HuH-7 (cell line): ENCODE data around the gene TMEM91.
"Not testable (repeated sequence)": the region's sequence is repeated elsewhere in the genome, so short reads cannot be mapped to it uniquely, and the experiment has no call there.

Source experiments
- DNase-seq: peaks from one replicate; pipeline ENCODE4 v3.0.0; 2011; ENCODE audit warnings: low spot score

TMEM91 gene

GRCh38 chr19:41381536-41381935 lies 5.2 kb downstream of the TMEM91 start:
- not testable (repeated sequence) for DNase-seq

- DNase-seq: no peak
Measured at GRCh38 chr19:41384351-41384750, 8.0 kb downstream of the TMEM91 start.

DNA sequence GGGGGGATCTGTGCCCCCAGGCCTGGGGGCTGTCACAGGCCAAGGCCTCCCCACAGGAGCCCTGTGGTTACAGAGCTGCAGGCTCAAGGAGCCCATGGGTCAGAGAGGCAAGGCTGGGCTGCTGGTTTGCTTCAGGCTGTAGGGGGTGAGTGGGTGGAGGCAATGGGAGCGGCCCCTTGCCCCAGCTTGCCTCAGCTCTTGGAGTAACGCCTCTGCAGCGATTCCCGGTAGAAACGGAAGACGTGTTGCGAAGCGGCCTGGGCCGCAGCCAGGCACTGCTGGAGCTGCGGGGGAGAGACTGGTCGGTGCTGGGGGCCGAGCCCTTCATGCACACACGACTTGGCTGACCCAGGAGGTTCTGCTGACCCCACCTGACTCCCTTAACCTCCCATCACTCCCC lies 10.1 kb downstream of the TMEM91 start:
- no peak for DNase-seq

GRCh38 chr19:41391618-41392017 lies 15.3 kb downstream of the TMEM91 start:
- DNase-seq: no peak

DNA sequence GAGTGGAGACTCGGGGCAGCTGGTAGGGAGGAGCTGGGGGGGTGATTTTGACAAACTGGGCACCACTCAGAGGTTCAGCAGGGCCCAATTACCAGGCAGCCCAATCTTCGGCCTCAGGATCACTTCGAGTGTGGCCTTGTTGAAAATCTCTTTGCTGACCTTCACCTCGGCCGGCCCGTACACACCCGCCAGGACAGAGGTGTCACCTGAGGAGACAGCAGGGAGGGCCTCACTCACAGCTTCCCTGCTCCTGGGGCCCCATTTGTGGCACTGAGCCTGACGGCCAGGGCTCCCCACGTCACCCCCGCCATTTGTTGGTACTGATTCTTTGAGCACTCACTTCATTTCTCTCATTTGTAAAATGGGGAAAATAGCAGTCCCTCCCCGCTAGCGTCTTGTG lies 16.4 kb downstream of the TMEM91 start:
- DNase-seq: no peak

GRCh38 chr19:41395355-41395754 lies 19.0 kb downstream of the TMEM91 start:
- no peak for DNase-seq

GRCh38 chr19:41397086-41398049 lies 21.0 kb downstream of the TMEM91 start, which contains the start of the genes BCKDHA and EXOSC5:
Gene BCKDHA, plus strand, starts transcription at chr19:41397818. Its CDS starts 10 bp downstream, at chr19:41397828.
Gene EXOSC5, minus strand, starts transcription at chr19:41397359. Its CDS starts 31 bp downstream, at chr19:41397328.
- peak; percentile 99 for DNase-seq

- DNase-seq: no peak
Measured at GRCh38 chr19:41398050-41398418, 21.7 kb downstream of the TMEM91 start.

- no peak for DNase-seq
Measured at GRCh38 chr19:41398598-41398997, 22.3 kb downstream of the TMEM91 start.

DNA sequence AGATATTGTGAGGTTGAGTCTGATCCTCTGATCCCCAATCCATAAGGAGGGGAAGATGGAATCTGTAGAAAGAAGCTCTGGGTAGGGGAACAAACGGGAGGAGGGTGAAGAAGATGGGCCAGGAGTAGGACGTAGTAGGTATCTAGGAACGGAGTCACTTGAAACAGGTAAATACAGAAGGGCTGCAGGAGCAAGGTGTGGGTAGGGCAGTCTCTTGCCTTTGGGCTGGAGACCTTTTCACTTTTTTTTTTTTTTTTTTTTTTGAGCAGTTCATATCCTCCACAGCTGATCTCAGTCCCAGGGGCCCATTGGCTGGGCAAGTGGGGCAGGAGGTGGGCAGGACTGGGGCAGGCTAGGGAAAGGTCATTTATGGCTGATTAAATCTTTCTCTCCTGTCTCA lies 22.8 kb downstream of the TMEM91 start:
- DNase-seq: no peak

GRCh38 chr19:41399525-41399924 lies 23.2 kb downstream of the TMEM91 start:
- DNase-seq: no peak

DNA sequence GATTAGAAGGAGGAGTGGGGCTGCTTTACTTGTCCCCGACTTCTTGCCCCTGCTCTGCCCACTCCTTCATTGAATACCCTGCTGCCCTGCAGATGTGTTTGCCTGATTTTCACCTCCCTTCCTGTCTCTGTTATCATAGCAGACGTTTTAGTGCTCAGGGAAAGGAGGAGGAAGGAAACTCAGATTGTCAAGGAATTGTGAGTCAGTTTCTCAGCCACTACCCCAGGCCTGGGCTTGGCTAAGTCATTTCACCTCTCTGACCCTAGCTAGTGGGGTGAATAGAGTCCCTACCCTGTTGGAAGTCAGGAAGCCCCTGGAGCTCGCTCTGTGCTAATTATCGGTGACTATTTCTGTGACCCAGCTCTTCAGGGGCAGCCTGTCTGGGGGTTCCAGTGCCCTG lies 25.1 kb downstream of the TMEM91 start:
- DNase-seq: no peak

DNA sequence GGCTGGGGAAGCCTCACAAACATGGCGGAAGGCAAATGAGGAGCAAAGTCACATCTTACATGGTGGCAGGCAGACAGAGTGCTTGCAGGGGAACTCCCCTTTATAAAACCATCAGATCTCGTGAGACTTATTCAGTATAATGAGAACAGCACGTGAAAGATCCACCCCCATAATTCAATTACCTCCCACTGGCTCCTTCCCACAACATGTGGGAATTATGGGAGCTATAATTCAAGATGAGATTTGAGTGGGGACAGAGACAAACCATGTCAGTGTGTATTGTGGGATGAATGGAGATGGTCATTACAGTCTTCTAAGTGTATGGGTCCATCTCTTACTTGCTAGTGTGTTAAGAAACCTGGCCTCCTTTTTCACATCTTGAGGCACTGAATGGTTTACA lies 25.7 kb downstream of the TMEM91 start:
- no peak for DNase-seq

DNA sequence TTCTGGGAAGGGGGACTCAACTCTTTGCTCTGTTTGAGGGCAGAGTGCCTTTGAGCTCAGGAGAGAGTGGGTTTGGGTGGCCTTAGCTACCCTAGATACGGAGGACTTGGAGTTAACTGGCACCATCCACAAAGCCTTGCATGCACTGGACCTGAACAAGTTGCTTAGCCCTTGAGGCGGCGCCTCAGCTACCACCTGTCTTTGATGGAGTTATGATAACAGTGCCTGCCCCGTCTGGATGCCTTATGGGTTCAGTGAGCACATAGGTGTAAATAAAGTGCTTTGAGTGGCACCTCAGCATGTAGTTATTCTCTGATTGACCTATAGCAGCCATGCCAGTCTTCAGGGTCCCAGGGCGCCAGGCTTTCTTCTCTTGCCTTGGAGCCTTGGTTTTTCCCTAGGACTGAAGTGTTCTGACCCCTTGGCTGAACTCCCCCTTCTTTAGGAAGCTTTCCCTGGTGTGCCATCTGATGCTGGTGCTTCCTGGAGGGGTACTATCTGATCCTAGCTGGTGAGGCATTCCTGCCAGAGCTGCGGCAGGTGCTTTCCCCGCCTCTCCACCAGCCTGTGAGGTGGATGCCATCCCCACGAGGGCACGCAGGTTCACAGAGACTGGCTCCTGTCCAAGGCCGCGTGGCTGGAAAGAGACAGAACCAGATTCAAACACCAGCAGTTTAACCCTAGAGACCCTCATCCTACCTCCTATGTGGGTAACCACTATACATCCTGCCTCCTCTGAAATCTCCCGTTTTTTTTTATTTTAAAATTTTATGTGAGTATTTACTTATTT lies 27.0 kb downstream of the TMEM91 start:
- DNase-seq: no peak

GRCh38 chr19:41405776-41406175 lies 29.4 kb downstream of the TMEM91 start:
- no peak for DNase-seq

GRCh38 chr19:41407271-41407670 lies 30.9 kb downstream of the TMEM91 start:
- DNase-seq: no peak

- no peak for DNase-seq
Measured at GRCh38 chr19:41408256-41408655, 31.9 kb downstream of the TMEM91 start.

DNA sequence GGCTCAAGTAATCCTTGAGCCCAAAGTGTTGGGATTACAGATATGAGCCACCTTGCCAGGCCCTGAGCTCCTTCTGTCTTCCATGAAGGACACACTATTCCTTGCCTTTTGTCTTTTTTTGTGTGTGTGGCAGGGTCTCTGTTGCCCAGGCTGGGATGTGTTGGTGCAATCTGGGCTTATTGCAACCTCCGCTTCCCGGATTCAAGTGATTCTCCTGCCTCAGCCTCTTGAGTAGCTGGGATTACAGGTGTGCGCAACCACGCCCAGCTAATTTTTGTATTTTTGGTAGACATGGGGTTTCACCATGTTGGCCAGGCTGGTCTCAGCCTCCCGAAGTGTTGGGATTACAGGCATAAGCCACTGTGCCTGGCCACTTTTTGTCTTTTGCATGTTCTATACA lies 32.5 kb downstream of the TMEM91 start:
- DNase-seq: not testable (repeated sequence)

- peak; percentile 75 for DNase-seq
Measured at GRCh38 chr19:41409288-41409687, 33.0 kb downstream of the TMEM91 start.

DNA sequence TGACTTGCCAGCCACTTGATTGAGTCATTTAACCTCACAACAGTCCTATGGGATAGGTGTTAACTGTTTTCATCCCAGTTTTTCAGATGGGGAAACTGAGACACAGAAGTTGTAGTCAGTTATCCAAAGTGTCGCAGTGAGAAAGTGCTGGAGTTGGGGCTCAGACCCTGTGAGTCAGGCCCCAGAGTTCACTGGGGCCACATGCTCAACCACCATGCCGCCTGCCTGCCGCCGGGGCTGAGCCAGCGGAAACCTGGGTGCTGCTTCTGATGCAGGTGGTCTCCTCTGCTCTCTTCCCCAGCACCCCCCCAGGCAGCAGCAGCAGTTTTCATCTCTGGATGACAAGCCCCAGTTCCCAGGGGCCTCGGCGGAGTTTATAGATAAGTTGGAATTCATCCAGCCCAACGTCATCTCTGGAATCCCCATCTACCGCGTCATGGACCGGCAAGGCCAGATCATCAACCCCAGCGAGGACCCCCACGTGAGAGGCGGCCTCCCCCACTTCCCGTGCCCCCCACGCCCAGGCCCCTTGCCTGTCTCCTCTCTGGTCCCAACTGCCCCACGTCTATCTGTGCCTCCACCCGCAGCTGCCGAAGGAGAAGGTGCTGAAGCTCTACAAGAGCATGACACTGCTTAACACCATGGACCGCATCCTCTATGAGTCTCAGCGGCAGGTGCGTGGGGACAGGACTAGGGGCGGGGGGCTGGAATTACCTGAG lies 34.2 kb downstream of the TMEM91 start:
- no peak for DNase-seq

DNA sequence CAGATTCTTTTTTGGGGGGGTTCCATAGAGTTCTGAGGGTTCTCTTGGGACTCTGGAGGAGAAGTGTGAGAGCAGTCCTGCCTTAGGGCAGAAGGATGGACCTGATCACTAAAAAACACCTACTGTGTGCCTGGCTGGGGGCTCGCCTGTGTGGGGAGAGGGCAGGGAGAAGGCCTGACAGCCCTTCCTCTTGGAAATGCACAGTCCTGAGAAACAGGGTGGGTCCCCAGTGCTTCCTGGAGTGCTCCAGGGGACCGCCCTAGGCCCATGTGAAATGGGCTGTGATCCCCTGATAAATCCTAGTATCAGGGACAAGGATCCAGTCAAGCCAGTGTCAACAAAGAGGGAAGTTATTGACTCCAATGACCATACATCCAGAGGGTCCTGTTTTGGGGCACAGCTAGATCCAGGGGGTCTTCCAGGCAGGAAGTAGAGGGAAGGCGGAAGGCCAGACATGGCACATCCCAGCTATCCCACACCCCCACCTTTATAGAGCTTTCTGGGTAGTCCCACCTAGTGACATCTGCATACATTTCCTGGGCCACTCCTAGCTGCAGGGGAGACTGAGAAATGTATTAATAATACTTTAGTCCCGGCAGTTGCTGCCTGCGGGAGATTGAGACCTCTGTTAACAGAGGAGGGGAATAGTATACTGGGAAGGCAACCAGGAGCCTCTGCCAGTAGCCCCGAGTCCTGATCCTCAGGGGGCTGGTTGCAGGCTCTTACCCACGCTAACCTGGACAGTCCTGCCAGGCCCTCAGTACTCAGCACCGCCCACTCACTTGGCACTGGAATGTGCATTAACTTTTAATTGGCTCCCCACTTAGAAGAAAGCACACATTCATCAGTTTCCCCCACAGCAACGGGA lies 35.0 kb downstream of the TMEM91 start:
- no peak for DNase-seq
